Transverse colon (tissue), 4 donors: ENCODE measurements around the gene RABGGTB. TPM values are rescaled to one million over a fixed set of nuclear protein-coding genes. Genes with fewer than 3 reads are reported as not detected.
"Not testable (repeated sequence)": the region's sequence is repeated elsewhere in the genome, so short reads cannot be mapped to it uniquely, and the experiment has no call there.

Experiments used
- DNase-seq: peaks from one replicate; pipeline ENCODE4 v3.0.0-alpha.2; 2019
- H3K27ac ChIP-seq, 4 donors: fragments of 200-600 bp; sonication (generic); 2 replicates each; pipeline ENCODE4 v1.5.1; 2016 to 2018; ENCODE audit warnings: inconsistent platforms in 4 of 4
- H3K27me3 ChIP-seq: fragments of 200-600 bp; sonication (generic); 2 replicates; pipeline ENCODE4 v1.5.1; 2017; ENCODE audit warnings: inconsistent platforms
- H3K36me3 ChIP-seq, 4 donors: fragments of 200-600 bp; sonication (generic); 2 replicates each; pipeline ENCODE4 v1.5.1; 2017 to 2019; ENCODE audit warnings: inconsistent platforms in 4 of 4
- H3K4me1 ChIP-seq, 4 donors: fragments of 200-600 bp; sonication (generic); 2 replicates each; pipeline ENCODE4 v1.5.1; 2017 to 2020; ENCODE audit warnings: inconsistent platforms in 4 of 4
- H3K4me3 ChIP-seq, 4 donors: fragments of 200-600 bp; sonication (generic); 1 replicate in 1 of 4; 2 replicates in 3 of 4; pipeline versions ENCODE4 v1.5.1 to v1.6.1; 2017 to 2019; ENCODE audit warnings: inconsistent platforms in 4 of 4
- H3K9me3 ChIP-seq, 2 donors: fragments of 200-600 bp; sonication (generic); 2 replicates each; pipeline ENCODE4 v1.5.1; 2017 to 2019; ENCODE audit warnings: inconsistent platforms in 2 of 2
- EP300 ChIP-seq: sonication (generic); formaldehyde crosslinking; IDR thresholded peaks from one replicate; pipeline ENCODE4 v1.6.1; 2017; ENCODE audit warnings: antibody characterized with exemption, low read depth
- POLR2A ChIP-seq: fragments of 450-650 bp; IDR thresholded peaks from one replicate; pipeline ENCODE4 v1.6.1; 2016; ENCODE audit warnings: antibody characterized with exemption, mild to moderate bottlenecking, moderate library complexity
- POLR2AphosphoS5 ChIP-seq, 3 donors: sonication (generic); formaldehyde crosslinking; IDR thresholded peaks; one replicate each; pipeline ENCODE4 v1.6.1; 2016; ENCODE audit warnings: antibody characterized with exemption in 3 of 3
- WGBS, 2 donors: methylation state at CpG; one replicate each; pipeline ENCODE4 v1.1.5; 2018; ENCODE audit warnings: low coverage in 1 of 2; 5-methylcytosine and 5-hydroxymethylcytosine counted together
- in situ Hi-C, 4 donors: fragments of 200-750 bp; cut with MboI; loops; one replicate each; pipeline versions ENCODE4 v1.15.0 to v1.15.1; 2017; ENCODE audit warnings: low sequenced_read_pairs in 3 of 4, low pct_ligation_motif_present in 1 of 4, low pct_unique_long_range_greater_than_20kb in 1 of 4
- intact Hi-C: fragments of 100-400 bp; cut with DNase I; formaldehyde crosslinking; loops from one replicate; pipeline ENCODE4 v1.15.1; 2023; ENCODE audit warnings: low total_unique reads
- total RNA-seq, 4 donors: library from RNA; depleted of rRNA; stranded (reverse); fragments of >200 nt; gene quantifications; one replicate each; pipeline ENCODE4 v1.1.0, GENCODE V29; 2016
- TF ChIP-seq, protein P1 (sequence below), 5 experiments: fragments of 200-600 bp in 3 of 5; fragments of 450-650 bp in 2 of 5; sonication (generic) in 3 of 5; IDR thresholded peaks; 1 replicate in 2 of 5; 2 replicates in 3 of 5; pipeline ENCODE4 v1.5.1; 2016 to 2017; ENCODE audit warnings: antibody characterized with exemption in 5 of 5, inconsistent platforms in 3 of 5, mild to moderate bottlenecking in 2 of 5, moderate library complexity in 1 of 5

Gene RABGGTB
- total RNA-seq, 4 donors from 2014 or later: 21.3 to 126 (median 68.4) TPM

DNA sequence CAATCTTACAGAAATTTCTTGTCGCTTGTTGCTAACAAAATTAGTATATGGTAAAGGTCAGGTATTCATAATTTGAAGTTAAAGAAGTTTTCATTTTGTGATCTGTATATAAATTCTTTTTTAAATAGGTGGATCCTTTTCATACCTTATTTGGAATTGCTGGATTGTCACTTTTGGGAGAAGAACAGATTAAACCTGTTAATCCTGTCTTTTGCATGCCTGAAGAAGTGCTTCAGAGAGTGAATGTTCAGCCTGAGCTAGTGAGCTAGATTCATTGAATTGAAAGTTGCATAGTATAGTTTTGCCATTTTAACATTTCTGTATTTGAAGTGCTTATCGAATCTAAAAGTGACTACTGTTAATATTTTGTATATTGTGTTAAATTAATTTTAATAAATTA lies 8.3 kb downstream of the RABGGTB start:
- Histone ChIP-seq H3K27ac (no peak overlapping the region), H3K27me3 (no peaks in the 10 kb centered on the region), H3K4me3 (no peak overlapping the region), H3K4me1 (peaks cover 14 to 24% (median 20%) of the 10 kb centered on the region in 4 donors), H3K9me3 (no peaks in the 10 kb centered on the region), H3K36me3 (peaks cover 0 to 47% (median 19%) of the 10 kb centered on the region in 4 donors)
- no peak for TF ChIP-seq POLR2A
- no peak for TF ChIP-seq EP300
- TF ChIP-seq, protein P1, sequence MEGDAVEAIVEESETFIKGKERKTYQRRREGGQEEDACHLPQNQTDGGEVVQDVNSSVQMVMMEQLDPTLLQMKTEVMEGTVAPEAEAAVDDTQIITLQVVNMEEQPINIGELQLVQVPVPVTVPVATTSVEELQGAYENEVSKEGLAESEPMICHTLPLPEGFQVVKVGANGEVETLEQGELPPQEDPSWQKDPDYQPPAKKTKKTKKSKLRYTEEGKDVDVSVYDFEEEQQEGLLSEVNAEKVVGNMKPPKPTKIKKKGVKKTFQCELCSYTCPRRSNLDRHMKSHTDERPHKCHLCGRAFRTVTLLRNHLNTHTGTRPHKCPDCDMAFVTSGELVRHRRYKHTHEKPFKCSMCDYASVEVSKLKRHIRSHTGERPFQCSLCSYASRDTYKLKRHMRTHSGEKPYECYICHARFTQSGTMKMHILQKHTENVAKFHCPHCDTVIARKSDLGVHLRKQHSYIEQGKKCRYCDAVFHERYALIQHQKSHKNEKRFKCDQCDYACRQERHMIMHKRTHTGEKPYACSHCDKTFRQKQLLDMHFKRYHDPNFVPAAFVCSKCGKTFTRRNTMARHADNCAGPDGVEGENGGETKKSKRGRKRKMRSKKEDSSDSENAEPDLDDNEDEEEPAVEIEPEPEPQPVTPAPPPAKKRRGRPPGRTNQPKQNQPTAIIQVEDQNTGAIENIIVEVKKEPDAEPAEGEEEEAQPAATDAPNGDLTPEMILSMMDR (IDR thresholded peaks at IDR 0.05): no peak
- TF ChIP-seq POLR2AphosphoS5 (IDR thresholded peaks at IDR 0.05): no peak
- intact Hi-C loops: no loop called here
- in situ Hi-C loops: no loop called here
- 93 to 100% methylated on average over 2 of the region's 2 CpGs for WGBS, 2 donors
- no peak for DNase-seq

DNA sequence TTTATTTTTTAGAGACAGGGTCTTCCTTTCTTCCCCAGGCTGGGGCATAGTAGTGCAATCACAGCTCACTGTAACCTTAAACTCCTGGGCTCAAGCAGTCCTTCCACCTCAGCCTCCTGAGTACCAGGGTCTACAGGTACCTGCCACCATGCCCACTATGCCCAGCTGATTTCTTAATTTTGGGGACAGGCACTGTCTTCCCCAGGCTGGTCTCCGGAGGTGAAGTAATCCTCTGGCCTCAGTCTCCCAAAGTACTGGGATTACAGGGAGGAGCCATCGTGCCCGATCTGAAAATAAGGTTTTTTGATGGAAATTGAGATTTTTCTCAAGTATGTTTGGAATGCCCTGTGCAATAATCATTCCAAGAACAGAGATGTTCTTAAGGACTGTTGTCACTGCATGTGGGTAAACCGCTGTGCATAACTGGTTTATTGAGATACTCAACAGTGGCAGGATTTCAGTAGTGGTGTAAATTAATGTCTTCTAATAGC lies 9.7 kb downstream of the RABGGTB start:
- in situ Hi-C loops (no loop called here), intact Hi-C loops (no loop called here)
- no peaks in the 10 kb centered on the region for H3K27me3 ChIP-seq
- peaks cover 0 to 47% (median 19%) of the 10 kb centered on the region in 4 donors for H3K36me3 ChIP-seq
- 96 to 100% methylated on average over 2 to 4 of the region's 4 CpGs for WGBS, 2 donors
- no peak overlapping the region for H3K4me3 ChIP-seq
- DNase-seq: no peak
- TF ChIP-seq POLR2A (no peak), EP300 (no peak), POLR2AphosphoS5 (IDR thresholded peaks at IDR 0.05) (peak in 1 of 3 donors; percentile 6)
- no peak overlapping the region for H3K27ac ChIP-seq
- H3K4me1 ChIP-seq: peaks cover 1 to 11% (median 7%) of the 10 kb centered on the region in 4 donors
- no peaks in the 10 kb centered on the region for H3K9me3 ChIP-seq

DNA sequence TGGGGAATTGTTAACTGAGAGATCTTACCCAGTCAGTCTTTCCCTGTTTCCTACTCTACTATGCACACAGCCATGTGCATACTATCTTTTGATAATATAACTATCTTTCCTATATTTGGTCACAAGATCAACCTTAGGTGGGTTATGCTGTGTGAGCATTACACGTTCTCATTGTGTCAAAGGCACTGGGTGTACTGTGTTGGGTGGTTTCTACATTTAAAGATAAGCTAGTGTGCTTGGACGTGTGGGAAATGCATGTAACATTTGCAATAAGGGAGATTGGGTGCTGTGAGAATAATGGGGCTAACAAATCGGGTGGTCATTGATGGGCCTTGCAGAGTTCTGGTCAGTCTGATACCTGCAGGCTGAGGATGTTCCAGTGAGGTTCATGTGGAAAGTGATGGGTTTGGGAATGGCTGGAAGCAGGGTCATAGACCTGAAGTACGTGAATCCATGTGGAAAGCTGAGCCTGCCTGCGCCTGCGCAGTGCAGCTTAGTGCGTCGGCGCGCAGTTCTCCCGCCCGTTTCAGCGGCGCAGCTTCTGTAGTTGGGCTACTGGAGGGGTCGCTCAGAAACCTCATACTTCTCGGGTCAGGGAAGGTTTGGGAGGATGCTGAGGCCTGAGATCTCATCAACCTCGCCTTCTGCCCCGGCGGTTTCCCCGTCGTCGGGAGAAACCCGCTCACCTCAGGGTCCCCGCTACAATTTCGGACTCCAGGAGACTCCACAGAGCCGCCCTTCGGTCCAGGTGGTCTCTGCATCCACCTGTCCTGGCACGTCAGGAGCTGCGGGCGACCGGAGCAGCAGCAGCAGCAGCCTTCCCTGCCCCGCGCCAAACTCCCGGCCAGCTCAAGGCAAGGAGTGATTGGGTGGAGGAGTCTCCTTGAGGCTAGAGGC lies 10.6 kb downstream of the RABGGTB start, which contains the start of gene MSH4:
Gene MSH4 (plus strand): TSS at position 507 of the 897 bp plus-strand sequence. CDS start 104 bp downstream, at position 611.
- intact Hi-C loops: no loop called here
- Histone ChIP-seq H3K27me3 (no peaks in the 10 kb centered on the region), H3K4me3 (no peak within 1 kb of the TSS), H3K36me3 (peaks cover 0 to 42% (median 19%) of the 10 kb centered on the region in 4 donors), H3K27ac (no peak within 1 kb of the TSS), H3K4me1 (peaks cover 0 to 2% (median 0%) of the 10 kb centered on the region in 4 donors), H3K9me3 (no peaks in the 10 kb centered on the region)
- no peak for DNase-seq
- WGBS, 2 donors: 69 to 81% methylated on average over 8 to 34 of the region's 34 CpGs
- peak in 1 of 3 donors; percentile 7 for TF ChIP-seq POLR2AphosphoS5 (IDR thresholded peaks at IDR 0.05)
- TF ChIP-seq EP300: no peak
- peak; percentile 12 for TF ChIP-seq POLR2A
- in situ Hi-C loops: no loop called here

DNA sequence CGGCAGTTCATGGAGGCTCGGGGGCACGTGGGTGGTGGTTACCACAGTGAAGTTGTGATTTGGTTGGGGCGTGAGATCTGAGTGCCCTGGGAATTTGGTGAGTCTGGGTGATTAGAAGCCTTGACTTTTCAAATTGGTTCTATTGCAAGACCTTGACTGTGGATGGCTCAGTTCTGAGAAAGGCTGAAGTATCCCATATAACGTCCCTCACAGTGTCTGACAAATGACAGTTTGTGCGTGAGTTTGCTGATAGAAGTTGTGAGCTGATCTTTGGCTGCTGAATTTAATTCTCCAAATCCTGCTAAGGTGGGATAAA lies 11.2 kb downstream of the RABGGTB start:
- in situ Hi-C loops (no loop called here), intact Hi-C loops (no loop called here)
- Histone ChIP-seq H3K27ac (no peak overlapping the region), H3K9me3 (no peaks in the 10 kb centered on the region), H3K4me1 (no peaks in the 10 kb centered on the region), H3K4me3 (no peak overlapping the region), H3K27me3 (no peaks in the 10 kb centered on the region), H3K36me3 (peaks cover 0 to 36% (median 17%) of the 10 kb centered on the region in 4 donors)
- no peak for DNase-seq
- WGBS, 2 donors: 62 to 86% methylated on average over 2 to 6 of the region's 6 CpGs
- TF ChIP-seq POLR2A: no peak
- TF ChIP-seq POLR2AphosphoS5 (IDR thresholded peaks at IDR 0.05): no peak
- TF ChIP-seq, protein P1 (IDR thresholded peaks at IDR 0.05): no peak
- no peak for TF ChIP-seq EP300

DNA sequence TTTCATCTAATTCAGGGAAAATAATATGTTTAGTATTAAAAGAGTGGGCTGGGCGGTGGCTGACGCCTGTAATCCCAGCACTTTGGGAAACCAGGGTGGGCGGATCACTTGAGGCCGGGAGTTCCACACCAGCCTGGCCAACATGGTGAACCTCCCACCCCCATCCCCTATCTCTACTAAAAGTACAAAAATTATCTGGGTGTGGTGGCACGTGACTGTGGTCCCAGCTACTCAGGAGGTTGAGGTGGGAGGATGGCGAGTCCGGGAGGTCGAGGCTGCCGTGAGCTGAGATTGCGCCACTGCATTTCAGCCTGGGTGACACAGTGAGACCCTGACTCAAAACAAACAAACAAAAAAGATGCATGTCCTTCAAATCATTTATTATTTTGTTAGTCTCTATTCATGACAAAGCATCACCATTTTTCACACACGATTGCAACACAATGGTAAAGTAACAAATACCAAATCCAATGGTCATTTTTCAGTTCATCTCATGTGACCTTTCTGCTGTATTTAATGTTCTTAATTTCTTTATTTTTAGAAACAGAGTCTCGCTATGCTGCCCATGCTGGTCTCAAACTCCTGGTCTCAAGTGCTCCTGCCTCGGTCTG lies 11.7 kb downstream of the RABGGTB start:
- Histone ChIP-seq H3K36me3 (peaks cover 0 to 31% (median 15%) of the 10 kb centered on the region in 4 donors), H3K27me3 (no peaks in the 10 kb centered on the region), H3K27ac (no peak overlapping the region), H3K4me1 (no peaks in the 10 kb centered on the region), H3K9me3 (no peaks in the 10 kb centered on the region), H3K4me3 (no peak overlapping the region)
- WGBS, 2 donors: 88 to 89% methylated on average over 6 to 13 of the region's 13 CpGs
- no peak for DNase-seq
- in situ Hi-C loops (no loop called here), intact Hi-C loops (no loop called here)
- TF ChIP-seq, protein P1 (IDR thresholded peaks at IDR 0.05): no peak
- TF ChIP-seq POLR2A (no peak), EP300 (no peak), POLR2AphosphoS5 (IDR thresholded peaks at IDR 0.05) (no peak)

DNA sequence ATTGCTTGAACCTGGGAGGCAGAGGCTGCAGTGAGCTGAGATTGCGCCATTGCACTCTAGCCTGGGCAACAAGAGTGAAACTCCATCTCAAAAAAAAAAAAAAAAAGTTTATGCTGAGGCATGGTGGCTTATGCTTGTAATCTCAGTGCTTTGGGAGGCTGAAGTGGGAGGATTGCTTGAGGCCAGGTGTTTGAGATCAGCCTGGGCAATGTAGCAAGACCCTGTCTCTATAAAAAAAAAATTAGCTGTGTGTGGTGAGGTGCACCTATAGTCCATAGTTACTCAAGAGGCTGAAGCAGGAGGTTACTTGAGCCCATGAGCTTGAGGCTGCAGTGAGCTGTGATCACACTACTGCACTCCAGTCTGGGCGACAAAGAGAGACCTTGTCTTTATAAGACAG lies 15.4 kb downstream of the RABGGTB start:
- H3K27me3 ChIP-seq, H3K27ac ChIP-seq, H3K9me3 ChIP-seq, intact Hi-C loops, in situ Hi-C loops, H3K4me1 ChIP-seq, H3K4me3 ChIP-seq, H3K36me3 ChIP-seq, DNase-seq: not testable (repeated sequence)
- 98 to 100% methylated on average over 1 to 2 of the region's 2 CpGs for WGBS, 2 donors
